HCT116 (cell line): Measurements from ENCODE around the gene AK4. TPM values are rescaled to one million over a fixed set of nuclear protein-coding genes. Genes with fewer than 3 reads are reported as not detected.

Experiments
- ATAC-seq: fragments of 200-7000 bp; cut with Tn5 transposase; 2 replicates; pipeline ENCODE4 v1.9.1; 2020; ENCODE audit warnings: mild to moderate bottlenecking, moderate library complexity
- BruUV-seq: library from RNA; stranded (reverse); fragments of 400-500 nt; replicated peaks from 2 replicates; lab custom pipeline; 2021; lab: Mats Ljungman, UMichigan
- CTCF ChIA-PET: fragments of 300-600 bp; sonication (Branson Sonifier 250); formaldehyde crosslinking; loops from one replicate; lab custom pipeline; 2021; ENCODE audit warnings: antibody characterized with exemption; lab: Charles Lee
- POLR2A ChIA-PET: fragments of 300-600, 350-600 bp; sonication (Branson Sonifier 250); formaldehyde crosslinking; loops from one replicate; lab custom pipeline; 2021; ENCODE audit warnings: antibody characterized with exemption; lab: Charles Lee
- RAD21 ChIA-PET, 2 experiments: fragments of 300-600 bp; sonication (Branson Sonifier 250); formaldehyde crosslinking; loops; one replicate each; lab custom pipeline; 2023; ENCODE audit warnings: low total read pairs in 2 of 2; ENCODE audit not compliant: uncharacterized antibody in 2 of 2, unreplicated experiment in 2 of 2, low non-redundant PET in 1 of 2; lab: Charles Lee
- DNase-seq: peaks from one replicate; pipeline ENCODE4 v3.0.0-alpha.2; 2010; ENCODE audit warnings: low read depth, low spot score
- H2AFZ ChIP-seq: fragments of 200-600 bp; shearing (Covaris generic), sonication (generic); 2 replicates; pipeline ENCODE4 v1.6.1; 2017; ENCODE audit warnings: low read depth, mixed run types, mixed read lengths, antibody characterized with exemption, low read length; ENCODE audit not compliant: poor library complexity, severe bottlenecking
- H3K27ac ChIP-seq: 2 replicates; pipeline ENCODE4 v1.5.1; 2012; ENCODE audit warnings: low read depth, low read length
- H3K27me3 ChIP-seq: fragments of 200-600 bp; sonication (generic); 2 replicates; pipeline ENCODE4 v1.6.1; 2016; ENCODE audit warnings: mixed run types, low read length, mixed read lengths; ENCODE audit not compliant: insufficient read depth
- H3K36me3 ChIP-seq, 2 experiments: fragments of 200-500 bp in 1 of 2; fragments of 200-600 bp in 1 of 2; sonication (Bioruptor generic) in 1 of 2; sonication (generic) in 1 of 2; 2 replicates each; pipeline versions ENCODE4 v1.5.1 to v1.6.1; 2014 to 2016; ENCODE audit warnings: low read length in 2 of 2, inconsistent platforms in 1 of 2, mixed read lengths in 1 of 2, mixed run types in 1 of 2; ENCODE audit not compliant: insufficient read depth in 2 of 2, control insufficient read depth in 1 of 2
- H3K4me1 ChIP-seq, 2 experiments: fragments of 200-600 bp in 1 of 2; sonication (generic) in 1 of 2; 2 replicates each; pipeline versions ENCODE4 v1.5.1 to v1.6.1; 2012 to 2017; ENCODE audit warnings: low read length in 2 of 2, inconsistent platforms in 1 of 2, mild to moderate bottlenecking in 1 of 2, mixed read lengths in 1 of 2, mixed run types in 1 of 2, moderate library complexity in 1 of 2; ENCODE audit not compliant: insufficient read depth in 2 of 2, control insufficient read depth in 1 of 2
- H3K4me2 ChIP-seq: fragments of 200-600 bp; sonication (generic); 2 replicates; pipeline ENCODE4 v1.6.1; 2017; ENCODE audit warnings: mixed run types, low read length, mixed read lengths
- H3K4me3 ChIP-seq, 2 experiments: fragments of 200-600 bp in 1 of 2; sonication (generic) in 1 of 2; replicated peaks in 1 of 2; 2 replicates each; pipeline ENCODE4 v1.5.1; 2011 to 2016; ENCODE audit warnings: low read length in 2 of 2, control low read depth in 1 of 2, low read depth in 1 of 2, mild to moderate bottlenecking in 1 of 2, mixed read lengths in 1 of 2, mixed run types in 1 of 2
- H3K79me2 ChIP-seq: fragments of 200-600 bp; sonication (generic); 2 replicates; pipeline ENCODE4 v1.6.1; 2017; ENCODE audit warnings: mild to moderate bottlenecking, mixed run types, low read length, moderate library complexity, mixed read lengths; ENCODE audit not compliant: insufficient read depth
- H3K9ac ChIP-seq: fragments of 200-600 bp; sonication (generic); 2 replicates; pipeline ENCODE4 v1.6.1; 2016; ENCODE audit warnings: low read length, mixed read lengths
- H3K9me2 ChIP-seq: fragments of 200-600 bp; sonication (generic), shearing (Covaris generic); 2 replicates; pipeline ENCODE4 v1.6.1; 2017; ENCODE audit warnings: mixed run types, mild to moderate bottlenecking, moderate library complexity; ENCODE audit not compliant: insufficient read depth
- H3K9me3 ChIP-seq, 2 experiments: fragments of 200-500 bp in 1 of 2; fragments of 200-600 bp in 1 of 2; sonication (Bioruptor generic) in 1 of 2; sonication (generic) in 1 of 2; 2 replicates each; pipeline ENCODE4 v1.6.1; 2014 to 2017; ENCODE audit warnings: low read length in 2 of 2, mixed read lengths in 2 of 2, inconsistent platforms in 1 of 2, low read depth in 1 of 2, mild to moderate bottlenecking in 1 of 2, mixed run types in 1 of 2, moderate library complexity in 1 of 2; ENCODE audit not compliant: control insufficient read depth in 1 of 2, insufficient read depth in 1 of 2
- H4K20me1 ChIP-seq: fragments of 200-600 bp; sonication (generic), shearing (Covaris generic); 2 replicates; pipeline ENCODE4 v1.6.1; 2017; ENCODE audit warnings: mixed run types, mild to moderate bottlenecking, moderate library complexity; ENCODE audit not compliant: insufficient read depth
- CTCF ChIP-seq, 3 experiments: fragments of 200-600 bp in 1 of 3; sonication (generic) in 1 of 3; IDR thresholded peaks in 2 of 3; conservative IDR thresholded peaks in 1 of 3; 2 replicates each; pipeline ENCODE4 v1.5.1; 2012 to 2017; ENCODE audit warnings: low read depth in 2 of 3, low read length in 2 of 3, antibody characterized with exemption in 1 of 3, borderline replicate concordance in 1 of 3, control low read depth in 1 of 3, mild to moderate bottlenecking in 1 of 3, mixed read lengths in 1 of 3, mixed run types in 1 of 3, moderate library complexity in 1 of 3; ENCODE audit not compliant: insufficient read depth in 1 of 3
- JUND ChIP-seq: IDR thresholded peaks from 2 replicates; pipeline ENCODE4 v1.6.1; 2012
- POLR2AphosphoS5 ChIP-seq: IDR thresholded peaks from 2 replicates; pipeline ENCODE4 v1.6.1; 2011; ENCODE audit warnings: mild to moderate bottlenecking, low read depth, low read length, moderate library complexity
- REST ChIP-seq: IDR thresholded peaks from 2 replicates; pipeline ENCODE4 v1.6.1; 2012; ENCODE audit warnings: low read depth
- SP1 ChIP-seq: IDR thresholded peaks from 2 replicates; pipeline ENCODE4 v1.6.1; 2012; ENCODE audit warnings: low read depth
- ZFX ChIP-seq: fragments of 450-650 bp; IDR thresholded peaks from 2 replicates; pipeline ENCODE4 v1.6.1; 2017
- intact Hi-C: fragments of 100-400 bp; cut with micrococcal nuclease; formaldehyde crosslinking; loops from 2 replicates; pipeline ENCODE4 v1.10.0; 2022
- total RNA-seq: library from RNA; stranded (reverse); gene quantifications from one replicate; pipeline ENCODE4 v1.2.1, GENCODE V29; 2021; ENCODE audit not compliant: unreplicated experiment

The AK4 gene
- total RNA-seq, 1 experiment from 2014 or later = 51.5 TPM

DNA sequence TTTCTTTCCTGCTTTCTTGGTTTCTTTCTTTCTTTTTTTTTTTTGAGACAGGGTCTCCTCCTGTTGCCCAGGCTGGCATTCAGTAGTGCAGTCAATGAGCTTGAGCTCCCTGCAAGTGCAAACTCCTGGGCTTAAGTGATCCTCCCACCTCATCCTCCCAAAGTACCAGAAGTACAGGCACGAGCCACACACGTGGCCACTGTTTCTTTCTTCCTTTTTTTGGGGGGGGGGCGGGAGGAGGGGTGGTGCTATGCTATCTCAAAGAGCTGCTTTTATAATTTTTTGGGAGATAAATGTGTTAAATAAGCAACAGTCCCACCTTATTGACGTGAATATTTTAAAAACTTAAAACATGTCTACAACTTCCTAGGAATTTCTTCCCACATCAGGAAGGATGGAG, 42.2 kb downstream of the AK4 start:
- CTCF ChIA-PET = no interaction called here
- Histone ChIP-seq H2AFZ (no peak overlapping the region), H3K27ac (no peak overlapping the region), H3K36me3 (0 out of 4 replicates have a peak, but pooled peaks cover 0 to 4% of the 10 kb centered on the region in 2 experiments), H3K4me3 (no peak overlapping the region), H4K20me1 (no peaks in the 10 kb centered on the region), H3K79me2 (peaks cover 33% of the 10 kb centered on the region), H3K4me2 (no peak overlapping the region), H3K9ac (no peak overlapping the region), H3K9me2 (no peaks in the 10 kb centered on the region), H3K9me3 (no peaks in the 10 kb centered on the region), H3K4me1 (no peaks in the 10 kb centered on the region), H3K27me3 (no peaks in the 10 kb centered on the region)
- DNase-seq (no peak), ATAC-seq (no peak)
- intact Hi-C loops = no loop called here
- no TSS peak for BruUV-seq
- RAD21 ChIA-PET = no interaction called here
- TF ChIP-seq POLR2AphosphoS5 (no peak), CTCF (IDR thresholded peaks at IDR 0.05 in 2 of 3, conservative IDR thresholded peaks at IDR 0.05 in 1 of 3; ENCODE audit: borderline replicate concordance in 1 of 3, insufficient read depth in 1 of 3, low read depth in 2 of 3, low read length in 2 of 3) (no peak), ZFX (no peak), SP1 (no peak), REST (no peak), JUND (no peak)
- POLR2A ChIA-PET = no interaction called here
